Measurements from ENCODE around the gene DYSF.

DNA sequence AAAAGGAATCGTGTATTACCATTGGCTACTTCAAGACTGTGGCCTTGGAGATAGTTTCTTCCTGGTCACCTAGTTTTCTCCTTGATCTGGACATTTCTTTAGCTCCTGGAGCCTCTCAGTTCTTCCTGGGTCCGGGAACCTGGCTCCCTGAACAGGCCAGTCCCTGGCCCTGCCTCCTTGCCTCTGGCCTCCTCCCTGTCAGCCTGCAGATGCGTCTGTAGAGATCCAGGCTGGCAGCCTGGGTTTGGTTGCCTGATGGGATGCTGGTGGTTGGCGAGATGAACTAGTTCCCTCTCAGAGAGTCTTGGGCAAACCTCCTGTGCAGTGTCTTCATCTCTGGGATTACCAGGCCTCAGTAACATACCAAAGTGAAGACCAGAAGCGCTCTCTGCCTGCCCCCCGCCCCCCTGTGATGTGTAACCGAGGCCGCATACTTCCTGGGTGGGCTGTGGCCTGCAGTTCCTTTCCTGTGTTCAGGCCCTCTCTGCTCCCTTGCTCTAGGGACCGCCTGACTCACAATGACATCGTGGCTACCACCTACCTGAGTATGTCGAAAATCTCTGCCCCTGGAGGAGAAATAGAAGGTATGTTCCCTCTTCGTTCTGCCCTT is 85.4 kb downstream of the DYSF start:
- no peak for TF ChIP-seq POLR2A (IDR thresholded peaks at IDR 0.05; ENCODE audit: low read length)
- no peak for TF ChIP-seq GATA1 (IDR thresholded peaks at IDR 0.05; ENCODE audit: low read depth, low read length)
